Stimulated activated CD8-positive, alpha-beta memory T cell treated with anti-CD3 and anti-CD28 coated beads, Interleukin-2, amount 100 ng/mL, for 48 hours (primary cell): ENCODE data around the gene NR1D2.
A peak's percentile ranks its signal among the peaks of the same experiment; 100 is the strongest.

ENCODE experiments used
- DNase-seq, 2 donors: peaks; one replicate each; pipeline ENCODE4 v3.0.0-alpha.2; 2020; ENCODE audit warnings: low read depth in 2 of 2

NR1D2 gene

GRCh38 chr3:23931597-23931996 is 13.5 kb upstream of the NR1D2 start:
- DNase-seq, result no peak

- no peak for DNase-seq
Measured at GRCh38 chr3:23932571-23932970, 12.5 kb upstream of the NR1D2 start.

GRCh38 chr3:23934253-23934652 is 10.8 kb upstream of the NR1D2 start:
- DNase-seq, result no peak

- no peak for DNase-seq
Measured at GRCh38 chr3:23937296-23937695, 7.8 kb upstream of the NR1D2 start.

- no peak for DNase-seq
Measured at GRCh38 chr3:23938688-23939087, 6.4 kb upstream of the NR1D2 start.

- no peak for DNase-seq
Measured at GRCh38 chr3:23940775-23941174, 4.3 kb upstream of the NR1D2 start.

GRCh38 chr3:23941440-23941839 is 3.6 kb upstream of the NR1D2 start:
- DNase-seq, result no peak

- no peak for DNase-seq
Measured at GRCh38 chr3:23942546-23942945, 2.5 kb upstream of the NR1D2 start.

- no peak for DNase-seq
Measured at GRCh38 chr3:23944007-23944783, 891 bp upstream of the NR1D2 start.

GRCh38 chr3:23945663-23945912 is 502 bp downstream of the NR1D2 start:
- no peak for DNase-seq

- peak; percentile 93 to 95 for DNase-seq
Measured at GRCh38 chr3:23945913-23946687, 1.0 kb downstream of the NR1D2 start.

GRCh38 chr3:23948761-23949160 is 3.7 kb downstream of the NR1D2 start:
- DNase-seq, result no peak

- DNase-seq, result no peak
Measured at GRCh38 chr3:23949784-23950183, 4.7 kb downstream of the NR1D2 start.

- no peak for DNase-seq
Measured at GRCh38 chr3:23950293-23950692, 5.2 kb downstream of the NR1D2 start.

GRCh38 chr3:23952646-23953045 is 7.6 kb downstream of the NR1D2 start:
- DNase-seq, result no peak

GRCh38 chr3:23953523-23953922 is 8.4 kb downstream of the NR1D2 start:
- no peak for DNase-seq

- no peak for DNase-seq
Measured at GRCh38 chr3:23954144-23954543, 9.1 kb downstream of the NR1D2 start.

- no peak for DNase-seq
Measured at GRCh38 chr3:23956701-23957100, 11.6 kb downstream of the NR1D2 start.

- DNase-seq, result no peak
Measured at GRCh38 chr3:23959135-23959900, 14.2 kb downstream of the NR1D2 start.

- no peak for DNase-seq
Measured at GRCh38 chr3:23960649-23961048, 15.6 kb downstream of the NR1D2 start.

- no peak for DNase-seq
Measured at GRCh38 chr3:23961066-23961465, 16.0 kb downstream of the NR1D2 start.

GRCh38 chr3:23961913-23962312 is 16.8 kb downstream of the NR1D2 start:
- no peak for DNase-seq
